GM21717 (cell line): ENCODE data around the gene STK36.

Experiments used
- ATAC-seq: cut with Tn5 transposase; IDR thresholded peaks from one replicate; pipeline ENCODE4 v1.9.1; 2021; ENCODE audit warnings: mild to moderate bottlenecking, moderate library complexity; ENCODE audit not compliant: unreplicated experiment

STK36 gene, protein sequence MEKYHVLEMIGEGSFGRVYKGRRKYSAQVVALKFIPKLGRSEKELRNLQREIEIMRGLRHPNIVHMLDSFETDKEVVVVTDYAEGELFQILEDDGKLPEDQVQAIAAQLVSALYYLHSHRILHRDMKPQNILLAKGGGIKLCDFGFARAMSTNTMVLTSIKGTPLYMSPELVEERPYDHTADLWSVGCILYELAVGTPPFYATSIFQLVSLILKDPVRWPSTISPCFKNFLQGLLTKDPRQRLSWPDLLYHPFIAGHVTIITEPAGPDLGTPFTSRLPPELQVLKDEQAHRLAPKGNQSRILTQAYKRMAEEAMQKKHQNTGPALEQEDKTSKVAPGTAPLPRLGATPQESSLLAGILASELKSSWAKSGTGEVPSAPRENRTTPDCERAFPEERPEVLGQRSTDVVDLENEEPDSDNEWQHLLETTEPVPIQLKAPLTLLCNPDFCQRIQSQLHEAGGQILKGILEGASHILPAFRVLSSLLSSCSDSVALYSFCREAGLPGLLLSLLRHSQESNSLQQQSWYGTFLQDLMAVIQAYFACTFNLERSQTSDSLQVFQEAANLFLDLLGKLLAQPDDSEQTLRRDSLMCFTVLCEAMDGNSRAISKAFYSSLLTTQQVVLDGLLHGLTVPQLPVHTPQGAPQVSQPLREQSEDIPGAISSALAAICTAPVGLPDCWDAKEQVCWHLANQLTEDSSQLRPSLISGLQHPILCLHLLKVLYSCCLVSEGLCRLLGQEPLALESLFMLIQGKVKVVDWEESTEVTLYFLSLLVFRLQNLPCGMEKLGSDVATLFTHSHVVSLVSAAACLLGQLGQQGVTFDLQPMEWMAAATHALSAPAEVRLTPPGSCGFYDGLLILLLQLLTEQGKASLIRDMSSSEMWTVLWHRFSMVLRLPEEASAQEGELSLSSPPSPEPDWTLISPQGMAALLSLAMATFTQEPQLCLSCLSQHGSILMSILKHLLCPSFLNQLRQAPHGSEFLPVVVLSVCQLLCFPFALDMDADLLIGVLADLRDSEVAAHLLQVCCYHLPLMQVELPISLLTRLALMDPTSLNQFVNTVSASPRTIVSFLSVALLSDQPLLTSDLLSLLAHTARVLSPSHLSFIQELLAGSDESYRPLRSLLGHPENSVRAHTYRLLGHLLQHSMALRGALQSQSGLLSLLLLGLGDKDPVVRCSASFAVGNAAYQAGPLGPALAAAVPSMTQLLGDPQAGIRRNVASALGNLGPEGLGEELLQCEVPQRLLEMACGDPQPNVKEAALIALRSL (N-terminal part only)

DNA sequence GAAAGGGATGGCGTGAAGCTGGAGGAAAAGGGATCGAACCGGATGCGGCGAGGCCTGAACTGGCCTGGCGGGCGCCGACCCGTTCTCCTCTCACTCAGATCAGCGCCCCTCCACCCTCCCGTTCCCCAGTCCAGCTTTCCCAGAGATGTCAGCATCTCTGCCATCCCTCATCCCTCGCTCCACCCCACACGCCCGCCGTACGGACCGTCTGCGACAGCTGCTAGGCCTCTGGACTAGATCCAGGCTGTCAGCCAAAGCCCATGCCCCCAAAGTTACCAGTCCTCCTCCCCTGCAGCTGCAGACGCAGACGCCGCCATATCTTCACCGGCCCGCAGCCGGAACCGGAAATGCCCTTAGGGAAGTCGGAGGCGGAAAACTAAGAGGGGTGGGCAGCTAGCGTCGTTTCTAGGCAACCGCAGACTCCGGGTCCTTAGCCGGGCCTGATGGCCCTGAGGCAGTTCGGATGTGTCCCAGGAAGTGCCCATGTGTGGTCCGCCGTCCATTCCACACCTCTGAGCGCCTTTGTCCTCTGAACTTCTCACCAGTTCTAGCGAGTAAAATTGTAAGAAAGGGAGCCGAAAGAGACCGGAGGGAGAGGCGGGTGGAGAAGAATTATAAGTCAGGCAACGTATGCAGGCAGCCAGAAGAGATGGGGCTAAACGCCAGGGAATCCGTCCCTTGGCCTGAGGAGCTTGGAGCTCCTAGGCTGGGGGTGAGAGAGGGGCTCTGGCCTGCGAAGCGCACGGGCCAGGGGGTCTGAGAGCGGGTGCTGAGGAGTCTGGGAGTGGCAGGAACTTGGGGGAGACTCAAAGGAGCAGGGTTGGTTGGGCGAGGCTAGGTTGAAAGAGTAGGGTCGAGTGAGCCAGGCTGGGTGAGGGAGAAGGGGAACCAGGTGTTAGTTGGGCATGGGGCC is at the start of gene STK36, which contains the start of gene RNF25:
TSS of gene STK36 (plus strand) at position 433 of the 913 bp plus-strand sequence. CDS start 744 bp downstream, outside the sequence.
TSS of gene RNF25 (minus strand) at position 349 of the 913 bp plus-strand sequence. CDS start at position 317, 32 bp downstream.
- peak; percentile 97 for ATAC-seq

DNA sequence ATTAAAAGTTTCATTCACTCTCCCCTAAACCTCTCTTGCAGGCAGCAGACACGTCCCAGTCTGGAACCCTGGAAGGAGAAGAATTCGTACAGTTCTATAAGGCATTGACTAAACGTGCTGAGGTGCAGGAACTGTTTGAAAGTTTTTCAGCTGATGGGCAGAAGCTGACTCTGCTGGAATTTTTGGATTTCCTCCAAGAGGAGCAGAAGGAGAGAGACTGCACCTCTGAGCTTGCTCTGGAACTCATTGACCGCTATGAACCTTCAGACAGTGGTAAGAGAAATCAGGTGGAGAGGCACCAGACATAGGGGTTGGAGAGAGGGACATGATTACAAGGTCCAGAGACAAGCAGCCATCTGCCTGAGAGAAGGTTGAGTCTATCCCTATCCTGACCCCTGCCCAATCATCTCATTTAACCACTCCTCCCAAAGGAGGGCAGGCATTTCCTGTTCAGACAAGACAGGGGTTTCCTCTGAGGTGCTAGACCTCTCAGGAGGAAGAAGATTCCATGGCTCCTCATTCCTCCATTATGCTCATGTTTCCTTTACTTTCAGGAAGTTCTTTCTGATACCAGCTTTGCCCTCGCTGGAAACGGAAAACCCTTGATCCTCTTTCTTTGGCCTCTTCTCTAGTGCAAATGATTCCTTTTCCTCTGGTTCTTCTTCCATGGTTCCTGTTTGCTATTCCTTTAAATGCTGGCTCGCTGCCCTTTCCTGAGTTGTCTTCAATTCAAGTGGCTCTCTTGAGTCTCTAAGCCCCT is 49.1 kb upstream of the STK36 start:
- ATAC-seq: no peak

DNA sequence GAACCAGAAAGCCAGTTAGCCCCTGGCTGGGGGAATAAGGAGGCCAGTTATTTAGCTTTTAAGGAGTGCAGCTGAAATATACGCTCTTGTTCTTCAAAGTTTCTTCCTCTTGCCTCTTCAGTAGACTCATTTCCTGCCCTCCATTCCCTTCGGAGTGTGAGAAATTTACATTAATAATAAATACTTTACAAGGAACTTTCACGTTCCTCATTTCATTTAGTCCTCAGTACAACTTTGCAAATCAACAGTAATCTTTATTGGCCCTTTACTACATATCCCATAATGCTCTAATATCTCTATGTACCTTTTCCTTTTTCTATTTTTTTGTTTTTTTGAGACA is 48.5 kb upstream of the STK36 start:
- ATAC-seq: no peak

DNA sequence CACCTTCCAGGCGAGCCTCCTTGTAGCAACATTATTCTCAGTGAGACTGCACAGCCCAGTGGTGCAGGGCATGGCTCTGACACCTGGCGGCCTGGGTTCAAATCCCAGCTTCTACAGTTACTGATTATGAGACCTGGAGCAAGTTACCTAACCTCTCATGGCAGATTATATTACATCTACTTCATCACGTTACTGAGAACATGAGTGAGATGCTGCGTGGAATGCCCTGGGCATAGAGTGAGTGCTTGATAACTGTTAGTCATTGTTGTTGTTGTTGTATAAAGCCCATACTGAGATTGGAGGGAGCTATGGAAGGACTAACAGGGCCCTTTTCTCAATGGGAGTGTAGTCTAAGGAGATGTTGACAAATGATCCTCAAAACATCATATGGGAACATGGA is 45.5 kb upstream of the STK36 start:
- no peak for ATAC-seq

DNA sequence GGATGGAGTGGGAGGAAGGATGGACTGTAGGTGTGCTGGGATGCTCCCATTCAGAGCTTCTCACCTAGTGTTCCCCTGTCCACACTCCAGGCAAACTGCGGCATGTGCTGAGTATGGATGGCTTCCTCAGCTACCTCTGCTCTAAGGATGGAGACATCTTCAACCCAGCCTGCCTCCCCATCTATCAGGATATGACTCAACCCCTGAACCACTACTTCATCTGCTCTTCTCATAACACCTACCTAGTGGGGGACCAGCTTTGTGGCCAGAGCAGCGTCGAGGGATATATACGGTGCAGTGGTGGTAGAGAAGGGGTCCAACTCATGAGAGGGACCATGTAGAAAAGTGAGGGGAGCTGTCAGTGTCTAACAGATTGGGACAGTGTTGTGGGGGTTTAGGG is 43.9 kb upstream of the STK36 start:
- no peak for ATAC-seq

DNA sequence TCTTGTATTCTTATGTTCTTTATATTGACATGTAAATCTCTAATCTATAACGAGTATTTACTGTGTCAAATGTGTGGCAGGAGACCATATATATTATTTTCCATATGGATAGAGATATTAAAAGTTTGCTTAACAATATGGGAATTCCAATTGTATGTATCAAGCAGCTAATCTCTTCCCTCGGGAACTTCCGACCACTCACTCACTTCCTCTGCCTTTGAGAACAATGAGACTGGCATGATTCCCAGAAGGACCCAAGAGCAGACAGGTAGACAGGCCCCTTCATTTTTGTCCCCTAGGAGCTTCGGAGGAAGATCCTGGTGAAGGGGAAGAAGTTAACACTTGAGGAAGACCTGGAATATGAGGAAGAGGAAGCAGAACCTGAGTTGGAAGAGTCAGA is 40.0 kb upstream of the STK36 start:
- ATAC-seq: no peak

DNA sequence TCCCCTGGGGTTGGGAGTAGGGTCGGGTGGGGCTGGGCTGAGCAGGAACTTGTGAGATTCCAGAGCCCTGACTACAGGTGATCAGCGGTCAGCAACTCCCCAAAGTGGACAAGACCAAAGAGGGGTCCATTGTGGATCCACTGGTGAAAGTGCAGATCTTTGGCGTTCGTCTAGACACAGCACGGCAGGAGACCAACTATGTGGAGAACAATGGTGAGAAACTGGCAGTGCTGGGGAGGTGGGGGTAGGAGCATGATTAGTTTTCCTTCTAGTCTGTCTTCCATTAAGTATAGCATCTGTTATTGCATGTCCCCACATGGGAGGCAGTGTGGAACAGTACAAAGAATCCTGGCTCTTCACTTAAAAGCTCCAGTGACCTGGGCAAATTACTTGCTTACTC is 36.2 kb upstream of the STK36 start:
- ATAC-seq: no peak

DNA sequence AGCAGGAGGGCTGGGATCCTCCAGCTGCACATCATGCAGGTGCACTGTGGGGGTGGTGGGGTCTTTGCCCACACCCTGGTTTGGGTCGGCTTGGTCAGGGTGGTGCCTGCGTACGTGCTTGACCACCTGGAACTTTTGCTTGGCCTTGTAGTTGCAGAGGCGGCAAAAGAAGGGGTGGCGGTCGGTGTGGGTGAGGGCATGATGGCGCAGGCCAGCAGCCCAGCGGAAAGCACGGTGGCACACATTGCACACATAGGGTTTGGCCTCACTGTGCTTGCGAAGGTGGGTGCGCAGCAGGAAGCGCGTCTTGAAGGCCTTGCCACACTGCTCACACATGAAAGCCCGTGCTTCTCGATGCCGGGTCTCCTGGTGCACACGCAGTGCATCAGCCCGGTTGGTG is 33.5 kb upstream of the STK36 start:
- ATAC-seq: no peak

DNA sequence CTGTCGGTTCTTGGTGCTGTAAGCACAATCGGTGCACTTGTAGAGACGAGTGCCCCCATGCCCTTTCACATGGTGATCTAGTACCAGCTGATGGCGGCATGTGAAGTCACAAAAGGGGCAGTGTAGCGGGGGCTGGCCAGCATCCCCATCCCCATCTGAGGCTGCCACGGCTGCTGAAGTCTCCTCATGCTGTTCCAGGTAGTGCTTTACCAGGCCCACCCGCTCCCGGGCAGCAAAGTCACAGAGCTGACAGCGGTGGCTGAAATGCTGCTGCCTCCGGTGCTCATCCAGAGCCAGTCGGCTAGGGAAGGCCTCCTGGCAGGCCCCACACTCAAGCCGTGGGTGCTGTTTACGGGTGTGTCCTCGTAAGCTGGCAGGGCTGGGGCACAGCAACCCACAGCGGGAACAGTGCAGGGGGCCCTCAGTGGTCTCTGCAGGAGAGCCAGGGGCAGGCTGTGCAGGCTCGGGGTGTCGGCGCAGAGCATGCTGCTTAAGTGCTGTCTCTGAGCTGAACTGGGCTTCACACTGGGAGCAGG is 29.7 kb upstream of the STK36 start:
- no peak for ATAC-seq

DNA sequence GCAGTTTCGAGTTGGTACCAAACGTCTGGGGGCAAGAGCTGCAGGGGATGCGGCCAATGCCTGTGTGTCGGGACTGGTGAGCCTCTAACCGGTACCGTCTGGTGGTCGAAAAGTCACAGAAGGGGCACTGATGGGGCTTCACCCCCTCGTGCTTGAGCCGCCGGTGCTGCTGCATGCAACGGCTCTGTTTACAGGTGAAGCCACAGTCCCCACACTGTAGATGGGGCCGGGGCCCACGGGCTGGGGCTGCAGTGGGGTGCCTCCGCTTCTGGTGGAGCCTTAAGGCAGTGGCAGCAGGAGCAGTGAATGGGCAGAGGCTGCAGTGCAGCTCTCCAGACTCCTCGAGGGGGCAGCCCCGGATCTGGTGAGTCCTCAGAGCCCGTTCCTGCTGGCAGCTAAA is 29.1 kb upstream of the STK36 start:
- no peak for ATAC-seq

DNA sequence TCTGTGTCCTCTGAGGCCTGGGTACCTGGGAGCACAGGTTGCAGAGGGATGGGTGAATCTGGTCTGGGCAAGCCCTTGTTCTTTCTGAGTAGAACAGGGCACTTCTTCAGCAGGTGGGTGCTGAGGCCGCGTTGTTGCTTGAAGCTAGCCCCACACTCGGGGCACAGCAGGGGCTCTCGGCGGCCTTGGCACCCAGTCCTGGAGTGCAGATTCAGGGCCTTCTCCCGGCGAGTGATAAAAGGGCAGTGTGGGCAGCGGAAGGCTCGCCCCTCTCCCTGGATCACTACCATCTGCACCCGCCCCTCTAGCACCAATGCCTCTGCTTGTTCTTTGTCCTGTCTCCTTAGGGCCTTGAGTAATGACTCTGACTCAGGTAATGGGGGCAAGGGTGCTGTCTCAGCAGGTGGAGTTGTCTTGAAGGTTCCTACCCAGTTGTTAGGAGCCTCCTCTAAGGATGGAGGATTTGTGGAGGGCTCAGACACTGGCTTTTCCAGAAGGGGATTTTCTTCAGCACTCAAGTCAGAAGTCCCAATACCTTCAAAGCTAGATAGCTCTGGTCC is 28.1 kb upstream of the STK36 start:
- no peak for ATAC-seq

DNA sequence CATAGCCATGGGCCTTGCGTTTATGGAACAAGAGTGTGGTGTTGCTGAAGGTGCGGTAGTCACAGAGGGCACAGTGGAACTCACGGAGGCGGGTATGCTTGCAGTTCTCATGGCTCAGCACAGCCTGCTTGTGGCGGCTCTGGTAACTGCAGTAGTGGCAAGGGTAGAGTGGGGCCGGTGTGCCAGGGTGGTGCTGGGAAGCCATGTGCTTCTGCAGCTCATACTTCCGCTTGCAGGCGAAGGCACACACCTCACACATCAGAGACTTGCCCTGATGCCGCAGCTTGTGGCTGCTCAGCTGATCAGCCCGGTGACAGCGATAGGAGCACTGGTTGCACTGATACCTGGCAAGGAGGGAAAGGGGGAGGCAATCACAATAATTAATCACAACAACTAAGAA is 27.2 kb upstream of the STK36 start:
- ATAC-seq: no peak

DNA sequence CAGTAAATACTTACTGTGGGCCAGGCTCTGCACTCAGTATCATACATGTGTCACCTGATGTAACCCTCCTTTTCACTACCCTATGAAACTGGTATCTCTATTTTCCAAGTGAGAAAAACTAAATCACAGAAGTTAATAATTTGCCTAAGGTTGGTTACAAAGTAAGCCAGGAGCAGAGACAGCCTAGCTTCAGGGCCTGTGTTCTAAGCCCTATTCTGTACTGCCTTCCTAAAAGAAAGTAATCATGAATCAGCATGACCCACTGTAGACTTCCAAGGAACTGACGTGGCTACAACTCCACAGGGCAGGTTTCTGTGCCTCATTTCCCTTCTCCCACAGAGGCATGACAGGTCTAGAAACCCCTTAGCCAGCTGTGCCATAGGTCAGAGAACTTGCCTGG is 26.8 kb upstream of the STK36 start:
- no peak for ATAC-seq

DNA sequence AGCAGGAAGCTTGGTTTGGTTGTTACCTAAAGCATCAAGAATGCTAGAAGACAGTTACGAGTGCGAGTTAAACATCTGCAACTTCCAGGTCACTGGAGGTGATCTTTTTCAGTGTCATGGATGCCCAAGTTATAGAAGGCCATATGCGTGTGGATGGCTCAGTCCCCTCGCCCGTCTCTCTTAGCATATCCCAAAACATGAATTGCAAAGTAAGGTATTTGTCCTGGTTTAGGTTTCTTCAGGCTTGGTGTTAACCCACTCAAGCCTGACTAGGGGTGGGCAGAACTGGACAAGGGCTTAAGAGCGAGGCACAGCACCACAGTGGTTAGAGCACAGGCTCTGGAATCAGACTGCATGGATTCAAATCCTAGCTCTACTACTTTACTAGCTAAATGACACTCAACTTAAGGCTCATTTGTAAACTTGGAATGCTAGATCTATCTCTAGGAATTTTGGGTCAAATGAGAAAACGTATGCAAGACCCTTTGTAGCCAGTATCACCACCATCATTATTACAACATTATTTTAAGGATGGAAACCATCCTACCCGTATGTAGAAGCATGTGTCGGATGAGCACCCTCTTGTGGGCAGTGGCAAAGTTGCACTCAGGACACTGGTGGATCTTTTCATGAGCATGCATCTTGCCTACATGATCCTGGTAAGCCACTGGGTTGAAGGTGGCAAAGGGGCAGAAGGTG is 23.6 kb upstream of the STK36 start:
- no peak for ATAC-seq

DNA sequence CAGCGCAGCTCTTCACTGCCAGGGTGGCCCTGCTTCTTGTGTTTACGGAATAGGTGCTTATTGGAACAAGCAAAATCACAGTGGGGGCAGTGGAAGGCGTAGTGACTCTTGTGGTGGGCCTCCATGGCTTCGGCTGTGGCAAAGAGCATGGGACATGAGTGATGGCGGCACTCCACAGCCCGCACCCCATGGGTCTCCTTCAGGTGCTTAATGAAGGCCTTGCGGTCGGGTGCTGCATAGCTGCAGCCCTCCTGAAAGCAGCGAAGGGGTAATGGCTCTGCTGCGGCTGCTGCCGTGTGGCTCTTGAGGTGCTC is 23.1 kb upstream of the STK36 start:
- ATAC-seq: no peak

DNA sequence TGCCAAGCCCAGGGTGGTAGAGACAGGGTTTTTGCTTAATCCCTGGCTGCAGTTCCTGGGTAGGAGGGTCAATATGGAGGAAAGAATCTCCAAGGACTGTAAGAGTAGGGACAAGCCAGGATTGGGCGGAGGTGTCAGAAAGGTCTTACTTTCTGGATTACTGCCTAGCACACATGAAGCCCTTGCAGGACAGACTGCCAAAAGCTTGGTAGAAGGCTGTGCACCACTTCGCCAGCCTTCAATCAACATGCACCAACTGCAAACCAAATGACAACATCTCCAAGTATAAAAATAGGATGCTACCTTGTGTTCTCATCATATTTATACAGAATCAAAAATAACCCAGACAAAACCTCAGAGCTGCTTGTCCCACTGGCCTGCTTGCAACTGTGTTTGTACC is 16.1 kb upstream of the STK36 start:
- ATAC-seq: no peak

DNA sequence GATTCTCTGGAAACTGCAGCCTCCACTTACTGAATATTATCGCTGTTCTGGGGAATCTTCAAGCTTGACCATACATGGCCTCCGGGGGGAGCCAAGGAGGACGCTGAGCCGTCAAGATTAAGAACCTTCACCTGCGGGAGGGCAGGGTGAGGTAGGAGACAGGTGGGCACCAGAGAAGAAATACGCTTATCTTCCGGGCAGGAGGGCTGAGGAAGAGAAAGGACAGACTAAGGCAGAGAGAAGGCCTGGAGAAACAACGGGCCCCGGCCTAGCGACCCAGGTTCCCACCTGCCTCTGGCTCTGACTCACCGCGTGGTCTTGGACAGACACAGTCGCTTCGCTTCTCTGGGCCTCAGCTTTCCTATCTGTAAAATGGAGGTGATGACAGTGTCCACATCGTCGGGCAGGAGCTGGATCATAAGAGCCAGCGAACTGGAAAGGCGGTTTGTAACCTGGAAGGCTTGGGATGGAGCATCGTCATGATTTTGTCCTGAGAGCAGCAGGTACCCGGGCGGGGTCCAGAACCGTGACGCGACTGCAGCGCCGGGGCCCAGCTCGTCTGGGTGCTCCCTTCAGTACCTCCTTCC is 13.1 kb upstream of the STK36 start:
- ATAC-seq: peak; percentile 32
